Measurements from ENCODE around the gene CACNB4. TPM values are rescaled to one million over a fixed set of nuclear protein-coding genes. Genes with fewer than 3 reads are reported as not detected.

The CACNB4 gene
- total RNA-seq, 1 experiment from 2014 or later = 2.0 TPM

- Histone ChIP-seq H3K4me2 (ENCODE audit: low read length) (no peak overlapping the region), H3K36me3 (ENCODE audit: control insufficient read depth in 1 of 2, insufficient read depth in 2 of 2, low read length in 2 of 2) (no peaks in the 10 kb centered on the region), H3K27ac (ENCODE audit: low read depth, low read length) (no peak overlapping the region), H4K20me1 (ENCODE audit: insufficient read depth) (no peaks in the 10 kb centered on the region), H2AFZ (ENCODE audit: low read depth, low read length, poor library complexity, severe bottlenecking) (no peak overlapping the region), H3K4me1 (ENCODE audit: control insufficient read depth in 1 of 2, insufficient read depth in 2 of 2, low read length in 2 of 2) (no peaks in the 10 kb centered on the region), H3K9me3 (ENCODE audit: control insufficient read depth in 1 of 2, insufficient read depth in 1 of 2, low read depth in 1 of 2, low read length in 2 of 2) (no peaks in the 10 kb centered on the region), H3K9me2 (ENCODE audit: insufficient read depth) (no peaks in the 10 kb centered on the region), H3K9ac (ENCODE audit: low read length) (no peak overlapping the region), H3K4me3 (replicated peaks in 1 of 2; ENCODE audit: low read depth in 1 of 2, low read length in 2 of 2) (no peak overlapping the region), H3K27me3 (ENCODE audit: insufficient read depth, low read length) (no peaks in the 10 kb centered on the region), H3K79me2 (ENCODE audit: insufficient read depth, low read length) (no peaks in the 10 kb centered on the region)
- CTCF ChIA-PET = no interaction called here
- RAD21 ChIA-PET (ENCODE audit: low non-redundant PET in 1 of 2, low total read pairs in 2 of 2, uncharacterized antibody in 2 of 2, unreplicated experiment in 2 of 2) = no interaction called here
- TF ChIP-seq EGR1 (IDR thresholded peaks at IDR 0.05; ENCODE audit: low read depth) (no peak), FOSL1 (IDR thresholded peaks at IDR 0.05; ENCODE audit: low read depth) (no peak), SP1 (IDR thresholded peaks at IDR 0.05; ENCODE audit: low read depth) (no peak), REST (IDR thresholded peaks at IDR 0.05; ENCODE audit: low read depth) (no peak), ZFX (IDR thresholded peaks at IDR 0.05) (no peak), TCF7L2 (IDR thresholded peaks at IDR 0.05; ENCODE audit: borderline replicate concordance, extremely low read depth, insufficient read depth, insufficient read length) (no peak), CEBPB (IDR thresholded peaks at IDR 0.05; ENCODE audit: low read depth) (no peak), SRF (IDR thresholded peaks at IDR 0.05; ENCODE audit: low read depth) (no peak), ZNF274 (IDR thresholded peaks at IDR 0.05; ENCODE audit: low read depth, low read length) (no peak), ATF3 (IDR thresholded peaks at IDR 0.05) (no peak), SIN3A (IDR thresholded peaks at IDR 0.05; ENCODE audit: low read depth) (no peak), RAD21 (IDR thresholded peaks at IDR 0.05; ENCODE audit: low read depth) (no peak), JUND (IDR thresholded peaks at IDR 0.05) (no peak), EZH2 (IDR thresholded peaks at IDR 0.05) (no peak), EZH2phosphoT487 (IDR thresholded peaks at IDR 0.05; ENCODE audit: borderline replicate concordance) (no peak), CBX3 (IDR thresholded peaks at IDR 0.05; ENCODE audit: low read depth) (no peak), YY1 (IDR thresholded peaks at IDR 0.05; ENCODE audit: extremely low read depth, insufficient replicate concordance, low read depth, low read length) (no peak)
- TF ChIP-seq, protein P1, sequence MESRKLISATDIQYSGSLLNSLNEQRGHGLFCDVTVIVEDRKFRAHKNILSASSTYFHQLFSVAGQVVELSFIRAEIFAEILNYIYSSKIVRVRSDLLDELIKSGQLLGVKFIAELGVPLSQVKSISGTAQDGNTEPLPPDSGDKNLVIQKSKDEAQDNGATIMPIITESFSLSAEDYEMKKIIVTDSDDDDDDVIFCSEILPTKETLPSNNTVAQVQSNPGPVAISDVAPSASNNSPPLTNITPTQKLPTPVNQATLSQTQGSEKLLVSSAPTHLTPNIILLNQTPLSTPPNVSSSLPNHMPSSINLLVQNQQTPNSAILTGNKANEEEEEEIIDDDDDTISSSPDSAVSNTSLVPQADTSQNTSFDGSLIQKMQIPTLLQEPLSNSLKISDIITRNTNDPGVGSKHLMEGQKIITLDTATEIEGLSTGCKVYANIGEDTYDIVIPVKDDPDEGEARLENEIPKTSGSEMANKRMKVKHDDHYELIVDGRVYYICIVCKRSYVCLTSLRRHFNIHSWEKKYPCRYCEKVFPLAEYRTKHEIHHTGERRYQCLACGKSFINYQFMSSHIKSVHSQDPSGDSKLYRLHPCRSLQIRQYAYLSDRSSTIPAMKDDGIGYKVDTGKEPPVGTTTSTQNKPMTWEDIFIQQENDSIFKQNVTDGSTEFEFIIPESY (IDR thresholded peaks at IDR 0.05; ENCODE audit: extremely low read depth, insufficient replicate concordance, low read length) = no peak
- intact Hi-C loops (cut with micrococcal nuclease) = no loop called here
- DNase-seq (ENCODE audit: low read depth, low spot score) (no peak), ATAC-seq (no peak)
- BruUV-seq (replicated peaks) = no TSS peak
- POLR2A ChIA-PET = no interaction called here
Measured at GRCh38 chr2:151952691-151953456, 146.0 kb downstream of the CACNB4 start.

Data from HCT116 (cell line).